ENCODE measurements around the gene C2orf81.

The C2orf81 gene

GRCh38 chr2:74364533-74365505 is 56.6 kb downstream of the C2orf81 start:
- in situ Hi-C loops (cut with MboI; ENCODE audit: low sequenced_read_pairs): no loop called here
